DND-41 (cell line): ENCODE data around the gene BTG3.

Experiments used
- ATAC-seq: fragments of 200-7000 bp; cut with Tn5 transposase; 3 replicates; pipeline ENCODE4 v1.9.1; 2021; ENCODE audit warnings: low read depth; ENCODE audit not compliant: insufficient read depth
- DNase-seq: peaks from one replicate; pipeline ENCODE4 v3.0.0-alpha.2; 2020
- H2AFZ ChIP-seq: 2 replicates; pipeline ENCODE4 v1.6.0; 2012; ENCODE audit warnings: low read depth, low read length
- H3K27ac ChIP-seq: 2 replicates; pipeline ENCODE4 v1.5.1; 2012; ENCODE audit warnings: low read length, inconsistent platforms
- H3K27me3 ChIP-seq: fragments of 200-600 bp; sonication (generic); 2 replicates; pipeline ENCODE4 v1.6.0; 2012; ENCODE audit warnings: low read length, mild to moderate bottlenecking, inconsistent platforms; ENCODE audit not compliant: insufficient read depth, poor library complexity
- H3K36me3 ChIP-seq: 2 replicates; pipeline ENCODE4 v1.5.1; 2012; ENCODE audit warnings: low read length, inconsistent platforms; ENCODE audit not compliant: insufficient read depth
- H3K4me1 ChIP-seq: 2 replicates; pipeline ENCODE4 v1.5.1; 2012; ENCODE audit warnings: mild to moderate bottlenecking, low read length; ENCODE audit not compliant: insufficient read depth
- H3K4me2 ChIP-seq: 2 replicates; pipeline ENCODE4 v1.6.0; 2012; ENCODE audit warnings: mild to moderate bottlenecking, moderate library complexity, low read length, inconsistent platforms; ENCODE audit not compliant: insufficient read depth
- H3K4me3 ChIP-seq, 2 experiments: fragments of 200-600 bp in 1 of 2; shearing (Covaris generic) in 1 of 2; 2 replicates each; pipeline ENCODE4 v1.5.1; 2012 to 2016; ENCODE audit warnings: inconsistent platforms in 2 of 2, low read length in 2 of 2, mild to moderate bottlenecking in 2 of 2, low read depth in 1 of 2, moderate library complexity in 1 of 2
- H3K79me2 ChIP-seq: 2 replicates; pipeline ENCODE4 v1.6.0; 2012; ENCODE audit warnings: low read length, inconsistent platforms; ENCODE audit not compliant: insufficient read depth
- H3K9ac ChIP-seq: 2 replicates; pipeline ENCODE4 v1.6.0; 2012; ENCODE audit warnings: low read depth, mild to moderate bottlenecking, inconsistent platforms, low read length, moderate library complexity
- H3K9me3 ChIP-seq: 2 replicates; pipeline ENCODE4 v1.5.1; 2012; ENCODE audit warnings: low read length, moderate library complexity, mild to moderate bottlenecking, inconsistent platforms; ENCODE audit not compliant: insufficient read depth, severe bottlenecking
- H4K20me1 ChIP-seq: 2 replicates; pipeline ENCODE4 v1.6.0; 2012; ENCODE audit warnings: low read length; ENCODE audit not compliant: insufficient read depth
- CTCF ChIP-seq: IDR thresholded peaks from 2 replicates; pipeline ENCODE4 v1.5.1; 2012; ENCODE audit warnings: borderline replicate concordance, low read length, moderate library complexity, mild to moderate bottlenecking; ENCODE audit not compliant: poor library complexity, severe bottlenecking; ENCODE audit errors: extremely low read depth
- EZH2 ChIP-seq: IDR thresholded peaks from 3 replicates; pipeline ENCODE4 v1.6.1; 2012; ENCODE audit warnings: borderline replicate concordance, low read depth, mild to moderate bottlenecking, moderate library complexity, low read length, inconsistent platforms; ENCODE audit not compliant: severe bottlenecking

BTG3 gene

DNA sequence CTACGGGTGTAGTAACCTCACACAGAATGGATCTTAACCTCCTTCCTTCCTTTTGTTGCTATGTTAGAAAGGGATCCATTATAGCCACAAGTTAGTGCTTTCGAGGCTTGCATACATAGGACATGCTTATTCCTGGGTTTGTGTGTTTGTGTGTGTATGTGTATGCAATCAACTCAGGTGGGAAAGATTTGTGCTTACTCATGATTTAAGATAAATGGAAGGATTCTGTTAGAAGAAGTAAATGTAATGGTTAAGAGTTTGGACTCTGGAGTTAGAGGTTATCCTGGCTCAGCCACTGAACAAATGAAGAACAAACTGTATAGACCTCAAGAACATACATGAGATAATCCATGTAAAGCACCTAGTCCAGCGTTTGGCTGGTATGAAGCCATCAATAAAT is 28.8 kb downstream of the BTG3 start:
- no peaks in the 10 kb centered on the region for H4K20me1 ChIP-seq
- H3K36me3 ChIP-seq, result no peaks in the 10 kb centered on the region
- ATAC-seq, result no peak
- no peak overlapping the region for H3K4me3 ChIP-seq
- no peak overlapping the region for H2AFZ ChIP-seq
- no peaks in the 10 kb centered on the region for H3K4me1 ChIP-seq
- no peak overlapping the region for H3K27ac ChIP-seq
- no peak overlapping the region for H3K9ac ChIP-seq
- DNase-seq, result no peak
- no peaks in the 10 kb centered on the region for H3K79me2 ChIP-seq
- H3K9me3 ChIP-seq, result no peaks in the 10 kb centered on the region
- TF ChIP-seq CTCF, result no peak
- TF ChIP-seq EZH2, result no peak
- H3K27me3 ChIP-seq, result no peaks in the 10 kb centered on the region
- H3K4me2 ChIP-seq, result no peak overlapping the region

GRCh38 chr21:17580319-17580718 is 32.4 kb downstream of the BTG3 start:
- Histone ChIP-seq H3K9me3 (no peaks in the 10 kb centered on the region), H2AFZ (no peak overlapping the region), H3K4me3 (no peak overlapping the region), H3K4me1 (no peaks in the 10 kb centered on the region), H3K27ac (no peak overlapping the region), H3K27me3 (no peaks in the 10 kb centered on the region), H3K79me2 (no peaks in the 10 kb centered on the region), H3K4me2 (no peak overlapping the region), H3K9ac (no peak overlapping the region), H4K20me1 (no peaks in the 10 kb centered on the region), H3K36me3 (no peaks in the 10 kb centered on the region)
- DNase-seq (no peak), ATAC-seq (no peak)
- TF ChIP-seq EZH2 (no peak), CTCF (no peak)

- H3K4me1 ChIP-seq, result no peaks in the 10 kb centered on the region
- no peaks in the 10 kb centered on the region for H4K20me1 ChIP-seq
- ATAC-seq (no peak), DNase-seq (no peak)
- no peaks in the 10 kb centered on the region for H3K79me2 ChIP-seq
- H3K4me3 ChIP-seq, result no peak overlapping the region
- no peak overlapping the region for H3K4me2 ChIP-seq
- H3K36me3 ChIP-seq, result no peaks in the 10 kb centered on the region
- no peak overlapping the region for H3K27ac ChIP-seq
- no peak overlapping the region for H2AFZ ChIP-seq
- H3K9ac ChIP-seq, result no peak overlapping the region
- no peaks in the 10 kb centered on the region for H3K9me3 ChIP-seq
- TF ChIP-seq CTCF (no peak), EZH2 (no peak)
- H3K27me3 ChIP-seq, result no peaks in the 10 kb centered on the region
Measured at GRCh38 chr21:17578876-17579275, 33.8 kb downstream of the BTG3 start.

DNA sequence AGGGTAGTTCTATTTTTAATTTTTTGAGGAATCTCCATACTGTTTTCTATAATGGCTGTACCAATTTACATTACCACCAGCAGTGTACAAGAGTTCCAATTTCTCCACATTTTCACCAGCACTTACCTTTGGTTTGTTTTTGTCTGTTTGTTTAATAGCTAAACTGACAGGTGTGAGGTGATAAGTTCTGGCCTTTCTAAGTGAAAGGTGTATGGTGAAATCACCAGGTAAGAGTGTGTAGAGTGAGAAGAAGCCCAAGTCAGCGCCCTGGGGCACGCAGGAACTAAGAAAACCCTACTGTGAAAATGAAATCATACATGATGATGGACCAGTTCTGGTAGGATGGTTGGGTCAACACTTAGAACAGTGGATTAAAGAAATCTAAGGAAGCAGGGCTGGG is 34.5 kb downstream of the BTG3 start:
- no peak overlapping the region for H3K9ac ChIP-seq
- H3K36me3 ChIP-seq, result no peaks in the 10 kb centered on the region
- H3K4me1 ChIP-seq, result no peaks in the 10 kb centered on the region
- no peaks in the 10 kb centered on the region for H3K79me2 ChIP-seq
- DNase-seq (no peak), ATAC-seq (no peak)
- TF ChIP-seq CTCF (no peak), EZH2 (no peak)
- H2AFZ ChIP-seq, result no peak overlapping the region
- H3K27ac ChIP-seq, result no peak overlapping the region
- H3K9me3 ChIP-seq, result no peaks in the 10 kb centered on the region
- no peak overlapping the region for H3K4me3 ChIP-seq
- H4K20me1 ChIP-seq, result no peaks in the 10 kb centered on the region
- H3K27me3 ChIP-seq, result no peaks in the 10 kb centered on the region
- no peak overlapping the region for H3K4me2 ChIP-seq
